ENCODE results near the gene GAREM2.

GAREM2 gene

GRCh38 chr2:26187537-26188104, 14.7 kb downstream of the GAREM2 start:
- DNase-seq = no peak

- no peak for DNase-seq
Measured at GRCh38 chr2:26189123-26189522, 16.2 kb downstream of the GAREM2 start.

- DNase-seq = no peak
Measured at GRCh38 chr2:26189751-26190150, 16.9 kb downstream of the GAREM2 start.

- DNase-seq = no peak
Measured at GRCh38 chr2:26190369-26190768, 17.5 kb downstream of the GAREM2 start.

- DNase-seq = no peak
Measured at GRCh38 chr2:26191316-26192159, 18.6 kb downstream of the GAREM2 start.

- DNase-seq = no peak
Measured at GRCh38 chr2:26193578-26194231, 20.8 kb downstream of the GAREM2 start.

GRCh38 chr2:26195040-26195984, 22.4 kb downstream of the GAREM2 start:
- DNase-seq = no peak

GRCh38 chr2:26196683-26197418, 24.0 kb downstream of the GAREM2 start:
- DNase-seq = no peak

- no peak for DNase-seq
Measured at GRCh38 chr2:26197516-26197915, 24.6 kb downstream of the GAREM2 start.

GRCh38 chr2:26202981-26203490, 30.1 kb downstream of the GAREM2 start:
- DNase-seq = no peak

- DNase-seq = no peak
Measured at GRCh38 chr2:26203906-26204305, 31.0 kb downstream of the GAREM2 start.

GRCh38 chr2:26212011-26212410, 39.1 kb downstream of the GAREM2 start:
- no peak for DNase-seq

GRCh38 chr2:26214759-26215158, 41.9 kb downstream of the GAREM2 start:
- DNase-seq = no peak

GRCh38 chr2:26215833-26216232, 42.9 kb downstream of the GAREM2 start:
- no peak for DNase-seq

GRCh38 chr2:26216587-26216986, 43.7 kb downstream of the GAREM2 start:
- no peak for DNase-seq

- no peak for DNase-seq
Measured at GRCh38 chr2:26217720-26218119, 44.8 kb downstream of the GAREM2 start.

GRCh38 chr2:26223018-26223417, 50.1 kb downstream of the GAREM2 start:
- peak in 1 of 2 experiments; percentile 39 for DNase-seq

GRCh38 chr2:26224095-26224494, 51.2 kb downstream of the GAREM2 start:
- DNase-seq = no peak

- no peak for DNase-seq
Measured at GRCh38 chr2:26229595-26229994, 56.7 kb downstream of the GAREM2 start.

- DNase-seq = no peak
Measured at GRCh38 chr2:26230806-26231205, 57.9 kb downstream of the GAREM2 start.

- no peak for DNase-seq
Measured at GRCh38 chr2:26235089-26235488, 62.2 kb downstream of the GAREM2 start.

- no peak for DNase-seq
Measured at GRCh38 chr2:26237868-26238267, 65.0 kb downstream of the GAREM2 start.
